ENCODE results near the gene LENG9. TPM values are rescaled to one million over a fixed set of nuclear protein-coding genes. Genes with fewer than 3 reads are reported as not detected.

The LENG9 gene
- total and polyA plus RNA-seq, 2 of the 13 experiments (the other 11 are each of a cell fraction or from before 2014, with no cell fraction given): 0.75 to 2.9 TPM

DNA sequence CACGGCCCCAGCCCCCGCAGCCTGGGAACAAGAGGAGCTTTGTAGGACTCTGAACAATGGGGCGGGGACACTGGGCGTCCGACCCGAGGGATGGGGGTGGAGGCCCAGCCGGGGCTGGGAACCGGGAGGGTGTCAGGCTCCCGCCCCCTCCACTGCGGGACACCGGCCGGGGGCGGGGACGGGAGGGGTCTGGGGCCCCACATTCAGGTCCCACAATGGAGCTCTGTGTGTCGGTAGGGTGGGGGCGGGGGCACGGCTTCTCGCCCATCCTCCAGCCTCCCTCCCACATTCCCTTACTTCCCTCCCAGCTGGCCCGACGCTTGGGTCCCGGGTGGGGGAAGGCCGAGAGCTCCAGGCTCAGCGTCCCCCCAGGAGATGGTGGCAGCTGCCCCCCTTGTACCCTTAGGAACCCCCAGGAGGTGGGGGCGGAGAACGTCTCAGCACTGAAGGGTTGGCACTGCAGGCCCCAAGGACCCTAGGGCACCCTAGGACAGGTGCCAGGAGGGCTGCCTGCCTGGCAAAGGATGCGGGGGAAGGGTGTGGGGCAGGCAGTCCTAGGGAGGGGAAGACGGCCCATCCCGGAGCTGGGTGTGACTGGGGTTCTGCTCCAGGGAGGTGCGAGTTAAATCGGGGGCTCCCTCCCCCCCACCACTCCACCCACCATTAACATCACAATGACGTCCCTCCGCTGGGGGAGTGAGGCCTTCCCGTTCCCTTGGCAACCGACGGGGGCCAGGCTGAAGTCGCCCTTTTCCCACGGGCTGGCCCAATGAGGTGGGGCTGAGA is 43.0 kb downstream of the LENG9 start (continued):
- TF ChIP-seq GTF3A (CRISPR knock-in tag; conservative IDR thresholded peaks at IDR 0.05): peak; percentile 80; the same call in 1 of the 2 replicates
- TF ChIP-seq, protein P1, sequence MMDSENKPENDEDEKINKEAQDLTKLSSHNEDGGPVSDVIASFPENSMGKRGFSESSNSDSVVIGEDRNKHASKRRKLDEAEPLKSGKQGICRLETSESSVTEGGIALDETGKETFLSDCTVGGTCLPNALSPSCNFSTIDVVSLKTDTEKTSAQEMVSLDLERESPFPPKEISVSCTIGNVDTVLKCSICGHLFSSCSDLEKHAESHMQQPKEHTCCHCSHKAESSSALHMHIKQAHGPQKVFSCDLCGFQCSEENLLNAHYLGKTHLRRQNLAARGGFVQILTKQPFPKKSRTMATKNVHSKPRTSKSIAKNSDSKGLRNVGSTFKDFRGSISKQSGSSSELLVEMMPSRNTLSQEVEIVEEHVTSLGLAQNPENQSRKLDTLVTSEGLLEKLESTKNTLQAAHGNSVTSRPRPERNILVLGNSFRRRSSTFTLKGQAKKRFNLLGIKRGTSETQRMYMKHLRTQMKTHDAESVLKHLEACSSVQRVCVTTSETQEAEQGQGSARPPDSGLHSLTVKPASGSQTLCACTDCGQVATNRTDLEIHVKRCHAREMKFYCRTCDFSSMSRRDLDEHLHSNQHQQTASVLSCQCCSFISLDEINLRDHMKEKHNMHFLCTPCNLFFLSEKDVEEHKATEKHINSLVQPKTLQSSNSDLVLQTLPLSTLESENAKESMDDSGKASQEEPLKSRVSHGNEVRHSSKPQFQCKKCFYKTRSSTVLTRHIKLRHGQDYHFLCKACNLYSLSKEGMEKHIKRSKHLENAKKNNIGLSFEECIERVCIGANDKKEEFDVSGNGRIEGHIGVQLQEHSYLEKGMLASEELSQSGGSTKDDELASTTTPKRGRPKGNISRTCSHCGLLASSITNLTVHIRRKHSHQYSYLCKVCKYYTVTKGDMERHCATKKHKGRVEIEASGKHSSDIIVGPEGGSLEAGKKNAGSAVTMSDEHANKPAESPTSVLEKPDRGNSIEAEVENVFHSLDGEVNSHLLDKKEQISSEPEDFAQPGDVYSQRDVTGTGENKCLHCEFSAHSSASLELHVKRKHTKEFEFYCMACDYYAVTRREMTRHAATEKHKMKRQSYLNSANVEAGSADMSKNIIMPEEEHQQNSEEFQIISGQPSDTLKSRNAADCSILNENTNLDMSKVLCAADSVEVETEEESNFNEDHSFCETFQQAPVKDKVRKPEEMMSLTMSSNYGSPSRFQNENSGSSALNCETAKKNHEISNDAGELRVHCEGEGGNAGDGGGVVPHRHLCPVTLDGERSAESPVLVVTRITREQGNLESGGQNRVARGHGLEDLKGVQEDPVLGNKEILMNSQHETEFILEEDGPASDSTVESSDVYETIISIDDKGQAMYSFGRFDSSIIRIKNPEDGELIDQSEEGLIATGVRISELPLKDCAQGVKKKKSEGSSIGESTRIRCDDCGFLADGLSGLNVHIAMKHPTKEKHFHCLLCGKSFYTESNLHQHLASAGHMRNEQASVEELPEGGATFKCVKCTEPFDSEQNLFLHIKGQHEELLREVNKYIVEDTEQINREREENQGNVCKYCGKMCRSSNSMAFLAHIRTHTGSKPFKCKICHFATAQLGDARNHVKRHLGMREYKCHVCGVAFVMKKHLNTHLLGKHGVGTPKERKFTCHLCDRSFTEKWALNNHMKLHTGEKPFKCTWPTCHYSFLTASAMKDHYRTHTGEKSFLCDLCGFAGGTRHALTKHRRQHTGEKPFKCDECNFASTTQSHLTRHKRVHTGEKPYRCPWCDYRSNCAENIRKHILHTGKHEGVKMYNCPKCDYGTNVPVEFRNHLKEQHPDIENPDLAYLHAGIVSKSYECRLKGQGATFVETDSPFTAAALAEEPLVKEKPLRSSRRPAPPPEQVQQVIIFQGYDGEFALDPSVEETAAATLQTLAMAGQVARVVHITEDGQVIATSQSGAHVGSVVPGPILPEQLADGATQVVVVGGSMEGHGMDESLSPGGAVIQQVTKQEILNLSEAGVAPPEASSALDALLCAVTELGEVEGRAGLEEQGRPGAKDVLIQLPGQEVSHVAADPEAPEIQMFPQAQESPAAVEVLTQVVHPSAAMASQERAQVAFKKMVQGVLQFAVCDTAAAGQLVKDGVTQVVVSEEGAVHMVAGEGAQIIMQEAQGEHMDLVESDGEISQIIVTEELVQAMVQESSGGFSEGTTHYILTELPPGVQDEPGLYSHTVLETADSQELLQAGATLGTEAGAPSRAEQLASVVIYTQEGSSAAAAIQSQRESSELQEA (CRISPR knock-in tag; IDR thresholded peaks at IDR 0.05; ENCODE audit: not compliant biosample characterization): no peak
- TF ChIP-seq, protein P2, sequence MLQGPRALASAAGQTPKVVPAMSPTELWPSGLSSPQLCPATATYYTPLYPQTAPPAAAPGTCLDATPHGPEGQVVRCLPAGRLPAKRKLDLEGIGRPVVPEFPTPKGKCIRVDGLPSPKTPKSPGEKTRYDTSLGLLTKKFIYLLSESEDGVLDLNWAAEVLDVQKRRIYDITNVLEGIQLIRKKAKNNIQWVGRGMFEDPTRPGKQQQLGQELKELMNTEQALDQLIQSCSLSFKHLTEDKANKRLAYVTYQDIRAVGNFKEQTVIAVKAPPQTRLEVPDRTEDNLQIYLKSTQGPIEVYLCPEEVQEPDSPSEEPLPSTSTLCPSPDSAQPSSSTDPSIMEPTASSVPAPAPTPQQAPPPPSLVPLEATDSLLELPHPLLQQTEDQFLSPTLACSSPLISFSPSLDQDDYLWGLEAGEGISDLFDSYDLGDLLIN (CRISPR knock-in tag; IDR thresholded peaks at IDR 0.05; ENCODE audit: borderline replicate concordance): no peak
- TF ChIP-seq, protein P3, sequence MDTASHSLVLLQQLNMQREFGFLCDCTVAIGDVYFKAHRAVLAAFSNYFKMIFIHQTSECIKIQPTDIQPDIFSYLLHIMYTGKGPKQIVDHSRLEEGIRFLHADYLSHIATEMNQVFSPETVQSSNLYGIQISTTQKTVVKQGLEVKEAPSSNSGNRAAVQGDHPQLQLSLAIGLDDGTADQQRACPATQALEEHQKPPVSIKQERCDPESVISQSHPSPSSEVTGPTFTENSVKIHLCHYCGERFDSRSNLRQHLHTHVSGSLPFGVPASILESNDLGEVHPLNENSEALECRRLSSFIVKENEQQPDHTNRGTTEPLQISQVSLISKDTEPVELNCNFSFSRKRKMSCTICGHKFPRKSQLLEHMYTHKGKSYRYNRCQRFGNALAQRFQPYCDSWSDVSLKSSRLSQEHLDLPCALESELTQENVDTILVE (CRISPR knock-in tag; IDR thresholded peaks at IDR 0.05): peak; percentile 77; the same call in 1 of the 2 replicates
- TF ChIP-seq, protein P4, sequence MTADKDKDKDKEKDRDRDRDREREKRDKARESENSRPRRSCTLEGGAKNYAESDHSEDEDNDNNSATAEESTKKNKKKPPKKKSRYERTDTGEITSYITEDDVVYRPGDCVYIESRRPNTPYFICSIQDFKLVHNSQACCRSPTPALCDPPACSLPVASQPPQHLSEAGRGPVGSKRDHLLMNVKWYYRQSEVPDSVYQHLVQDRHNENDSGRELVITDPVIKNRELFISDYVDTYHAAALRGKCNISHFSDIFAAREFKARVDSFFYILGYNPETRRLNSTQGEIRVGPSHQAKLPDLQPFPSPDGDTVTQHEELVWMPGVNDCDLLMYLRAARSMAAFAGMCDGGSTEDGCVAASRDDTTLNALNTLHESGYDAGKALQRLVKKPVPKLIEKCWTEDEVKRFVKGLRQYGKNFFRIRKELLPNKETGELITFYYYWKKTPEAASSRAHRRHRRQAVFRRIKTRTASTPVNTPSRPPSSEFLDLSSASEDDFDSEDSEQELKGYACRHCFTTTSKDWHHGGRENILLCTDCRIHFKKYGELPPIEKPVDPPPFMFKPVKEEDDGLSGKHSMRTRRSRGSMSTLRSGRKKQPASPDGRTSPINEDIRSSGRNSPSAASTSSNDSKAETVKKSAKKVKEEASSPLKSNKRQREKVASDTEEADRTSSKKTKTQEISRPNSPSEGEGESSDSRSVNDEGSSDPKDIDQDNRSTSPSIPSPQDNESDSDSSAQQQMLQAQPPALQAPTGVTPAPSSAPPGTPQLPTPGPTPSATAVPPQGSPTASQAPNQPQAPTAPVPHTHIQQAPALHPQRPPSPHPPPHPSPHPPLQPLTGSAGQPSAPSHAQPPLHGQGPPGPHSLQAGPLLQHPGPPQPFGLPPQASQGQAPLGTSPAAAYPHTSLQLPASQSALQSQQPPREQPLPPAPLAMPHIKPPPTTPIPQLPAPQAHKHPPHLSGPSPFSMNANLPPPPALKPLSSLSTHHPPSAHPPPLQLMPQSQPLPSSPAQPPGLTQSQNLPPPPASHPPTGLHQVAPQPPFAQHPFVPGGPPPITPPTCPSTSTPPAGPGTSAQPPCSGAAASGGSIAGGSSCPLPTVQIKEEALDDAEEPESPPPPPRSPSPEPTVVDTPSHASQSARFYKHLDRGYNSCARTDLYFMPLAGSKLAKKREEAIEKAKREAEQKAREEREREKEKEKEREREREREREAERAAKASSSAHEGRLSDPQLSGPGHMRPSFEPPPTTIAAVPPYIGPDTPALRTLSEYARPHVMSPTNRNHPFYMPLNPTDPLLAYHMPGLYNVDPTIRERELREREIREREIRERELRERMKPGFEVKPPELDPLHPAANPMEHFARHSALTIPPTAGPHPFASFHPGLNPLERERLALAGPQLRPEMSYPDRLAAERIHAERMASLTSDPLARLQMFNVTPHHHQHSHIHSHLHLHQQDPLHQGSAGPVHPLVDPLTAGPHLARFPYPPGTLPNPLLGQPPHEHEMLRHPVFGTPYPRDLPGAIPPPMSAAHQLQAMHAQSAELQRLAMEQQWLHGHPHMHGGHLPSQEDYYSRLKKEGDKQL (CRISPR knock-in tag; IDR thresholded peaks at IDR 0.05; ENCODE audit: low read depth): peak; percentile 28; the same call in 1 of the 2 replicates
- no peak for TF ChIP-seq ZNF446 (CRISPR knock-in tag; IDR thresholded peaks at IDR 0.05)

Data from HepG2 (cell line).